A673 (cell line): Measurements from ENCODE around the gene CPT1C. TPM values are rescaled to one million over a fixed set of nuclear protein-coding genes. Genes with fewer than 3 reads are reported as not detected.
A peak's percentile ranks its signal among the peaks of the same experiment; 100 is the strongest.

Source experiments
- BruUV-seq: library from RNA; stranded (reverse); fragments of 400-500 nt; replicated peaks from 2 replicates; lab custom pipeline; 2021; lab: Mats Ljungman, UMichigan
- CTCF ChIA-PET: fragments of 300-600 bp; sonication (Branson Sonifier 250); formaldehyde crosslinking; loops from one replicate; lab custom pipeline; 2022; ENCODE audit warnings: antibody characterized with exemption; lab: Charles Lee
- POLR2A ChIA-PET: fragments of 300-600 bp; sonication (Branson Sonifier 250); formaldehyde crosslinking; loops from one replicate; lab custom pipeline; 2022; ENCODE audit warnings: antibody characterized with exemption; ENCODE audit not compliant: low non-redundant PET; lab: Charles Lee
- DNase-seq: peaks from one replicate; pipeline ENCODE4 v3.0.0-alpha.2; 2015; ENCODE audit warnings: low spot score
- H3K27ac ChIP-seq: fragments of 200-600 bp; sonication (generic); 2 replicates; pipeline ENCODE4 v1.5.1; 2016; ENCODE audit warnings: mixed run types, low read depth, mild to moderate bottlenecking, mixed read lengths, antibody characterized with exemption, low read length; ENCODE audit not compliant: poor library complexity, severe bottlenecking
- H3K27me3 ChIP-seq: fragments of 200-600 bp; sonication (generic); replicated peaks from 2 replicates; pipeline ENCODE4 v1.6.1; 2017; ENCODE audit warnings: mixed run types, low read depth, mild to moderate bottlenecking, mixed read lengths, antibody characterized with exemption, low read length; ENCODE audit not compliant: insufficient read depth, poor library complexity
- H3K36me3 ChIP-seq: fragments of 200-600 bp; sonication (generic); 2 replicates; pipeline ENCODE4 v1.6.1; 2016; ENCODE audit warnings: mixed run types, mild to moderate bottlenecking, mixed read lengths, antibody characterized with exemption, low read length; ENCODE audit not compliant: insufficient read depth, poor library complexity, severe bottlenecking
- H3K4me1 ChIP-seq: fragments of 200-600 bp; sonication (generic); 2 replicates; pipeline ENCODE4 v1.6.1; 2017; ENCODE audit warnings: mixed run types, mild to moderate bottlenecking, mixed read lengths, antibody characterized with exemption, low read length; ENCODE audit not compliant: insufficient read depth, poor library complexity, severe bottlenecking
- H3K4me3 ChIP-seq: fragments of 200-600 bp; sonication (generic); 2 replicates; pipeline ENCODE4 v1.5.1; 2016; ENCODE audit warnings: low read depth, mixed run types, mild to moderate bottlenecking, mixed read lengths, low read length; ENCODE audit not compliant: poor library complexity, severe bottlenecking
- H3K9me3 ChIP-seq: fragments of 200-600 bp; sonication (generic); 2 replicates; pipeline ENCODE4 v1.6.1; 2016; ENCODE audit warnings: mixed run types, low read depth, mild to moderate bottlenecking, mixed read lengths, antibody characterized with exemption, low read length; ENCODE audit not compliant: poor library complexity, severe bottlenecking
- EZH2 ChIP-seq: fragments of 200-600 bp; sonication (generic); IDR thresholded peaks from 2 replicates; pipeline ENCODE4 v1.6.1; 2017; ENCODE audit warnings: borderline replicate concordance, low read depth, mild to moderate bottlenecking, mixed read lengths, antibody characterized with exemption, low read length; ENCODE audit not compliant: poor library complexity, severe bottlenecking
- intact Hi-C: fragments of 100-400 bp; cut with micrococcal nuclease; formaldehyde crosslinking; loops from one replicate; pipeline ENCODE4 v1.10.0; 2022; ENCODE audit not compliant: unreplicated experiment
- total RNA-seq: library from RNA; stranded (reverse); gene quantifications from 2 replicates; pipeline ENCODE4 v1.2.3, GENCODE V29; 2021
- TF ChIP-seq, protein P1 (sequence below): fragments of 300-800, 200-600 bp; sonication (generic); conservative IDR thresholded peaks from 2 replicates; pipeline ENCODE4 v1.5.1; 2017; ENCODE audit warnings: low read depth, mild to moderate bottlenecking, antibody characterized with exemption, low read length, moderate library complexity, mixed read lengths

CPT1C gene
- total RNA-seq, 1 experiment from 2014 or later = 23.3 TPM

DNA sequence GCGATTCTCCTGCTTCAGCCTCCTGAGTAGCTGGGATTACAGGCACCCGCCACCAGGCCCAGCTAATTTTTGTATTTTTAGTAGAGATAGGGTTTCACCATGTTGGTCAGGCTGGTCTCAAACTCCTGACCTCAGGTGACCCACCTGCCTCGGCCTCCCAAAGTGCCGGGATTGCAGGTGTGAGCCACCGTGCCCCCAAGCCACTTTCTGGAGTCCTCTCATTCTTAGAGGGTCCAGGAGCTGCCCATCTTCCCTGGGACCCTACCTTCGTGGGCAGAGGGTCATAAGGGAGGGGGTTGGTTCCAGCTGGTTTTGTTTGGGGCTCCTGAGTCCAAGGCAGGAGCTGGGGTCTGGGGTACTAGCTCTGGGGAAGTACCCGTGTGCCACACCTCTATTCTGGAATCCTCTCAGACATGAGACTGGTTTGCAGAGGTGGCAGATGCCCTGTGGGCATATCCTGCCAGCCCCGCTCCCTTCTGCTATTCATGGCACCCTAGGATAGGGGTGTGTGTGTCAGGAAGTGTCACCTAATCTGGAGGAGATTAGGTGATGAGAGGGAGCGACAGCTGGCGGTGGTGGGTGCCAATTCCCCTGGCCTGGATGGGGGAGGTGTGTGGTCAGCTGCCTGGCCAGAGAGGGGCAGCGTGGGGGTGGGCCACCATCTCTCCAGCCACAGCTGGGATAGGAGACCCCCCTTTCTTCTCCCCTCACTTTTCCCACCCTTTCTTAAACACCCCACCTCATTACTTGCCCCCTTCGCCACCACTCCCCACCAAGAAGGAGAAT, 11.7 kb upstream of the CPT1C start:
- BruUV-seq = no TSS peak
- ChIA-PET CTCF (interaction anchor here (0.5 to 1.2 kb wide), 4 partner anchors 11 to 411 kb away, joined by 3 to 5 read pairs (median 5); partner anchors contain the start of gene ADM5), POLR2A (no interaction called here)
- H3K4me3 ChIP-seq = peak overlapping the region; percentile 81
- TF ChIP-seq, protein P1, sequence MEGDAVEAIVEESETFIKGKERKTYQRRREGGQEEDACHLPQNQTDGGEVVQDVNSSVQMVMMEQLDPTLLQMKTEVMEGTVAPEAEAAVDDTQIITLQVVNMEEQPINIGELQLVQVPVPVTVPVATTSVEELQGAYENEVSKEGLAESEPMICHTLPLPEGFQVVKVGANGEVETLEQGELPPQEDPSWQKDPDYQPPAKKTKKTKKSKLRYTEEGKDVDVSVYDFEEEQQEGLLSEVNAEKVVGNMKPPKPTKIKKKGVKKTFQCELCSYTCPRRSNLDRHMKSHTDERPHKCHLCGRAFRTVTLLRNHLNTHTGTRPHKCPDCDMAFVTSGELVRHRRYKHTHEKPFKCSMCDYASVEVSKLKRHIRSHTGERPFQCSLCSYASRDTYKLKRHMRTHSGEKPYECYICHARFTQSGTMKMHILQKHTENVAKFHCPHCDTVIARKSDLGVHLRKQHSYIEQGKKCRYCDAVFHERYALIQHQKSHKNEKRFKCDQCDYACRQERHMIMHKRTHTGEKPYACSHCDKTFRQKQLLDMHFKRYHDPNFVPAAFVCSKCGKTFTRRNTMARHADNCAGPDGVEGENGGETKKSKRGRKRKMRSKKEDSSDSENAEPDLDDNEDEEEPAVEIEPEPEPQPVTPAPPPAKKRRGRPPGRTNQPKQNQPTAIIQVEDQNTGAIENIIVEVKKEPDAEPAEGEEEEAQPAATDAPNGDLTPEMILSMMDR = no peak
- TF ChIP-seq EZH2 = no peak
- H3K36me3 ChIP-seq = peaks cover 30% of the 10 kb centered on the region
- intact Hi-C loops = loop anchor here (5.0 kb wide), 2 partner anchors 87 to 107 kb away; partner anchors contain the start of gene PRR12
- H3K27ac ChIP-seq = peak overlapping the region; percentile 57
- H3K27me3 ChIP-seq = no peaks in the 10 kb centered on the region
- DNase-seq = no peak
- H3K9me3 ChIP-seq = no peaks in the 10 kb centered on the region
- H3K4me1 ChIP-seq = peaks cover 29% of the 10 kb centered on the region

DNA sequence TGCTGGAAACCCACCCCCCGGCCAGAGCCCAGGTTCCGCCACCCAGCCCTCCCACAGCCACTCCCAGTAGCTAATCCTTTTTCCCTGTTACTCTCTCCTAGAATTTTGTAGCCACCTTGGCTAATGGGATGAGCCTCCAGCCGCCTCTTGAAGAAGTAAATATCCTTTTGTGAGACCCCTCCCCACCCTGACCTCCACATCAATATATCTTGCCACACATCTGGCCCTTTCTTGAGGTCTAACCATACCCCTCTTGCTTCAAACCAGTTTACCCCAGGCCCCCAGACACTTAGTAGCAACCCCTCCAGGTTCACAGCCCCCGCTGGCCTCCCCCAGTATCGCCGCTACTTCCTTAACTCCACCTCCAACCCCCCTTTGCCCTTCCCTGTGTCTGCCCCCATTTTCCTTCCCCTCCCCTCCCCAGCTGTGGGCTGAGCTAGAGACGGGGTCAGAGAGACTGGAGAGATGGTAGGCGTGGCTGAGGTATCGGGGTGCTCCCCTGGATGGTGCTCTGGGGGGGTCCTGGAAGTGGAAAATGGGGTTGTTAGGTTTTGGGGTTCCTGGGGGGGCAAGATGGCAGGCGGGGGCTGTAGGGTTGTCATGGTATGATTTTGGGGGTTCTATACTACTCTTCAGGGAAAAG, 11.0 kb upstream of the CPT1C start:
- CTCF ChIA-PET = interaction anchor here (0.6 to 1.2 kb wide), 4 partner anchors 10 to 176 kb away, joined by 3 to 9 read pairs (median 5); partner anchors contain the start of gene ADM5
- H3K36me3 ChIP-seq = peaks cover 38% of the 10 kb centered on the region

More for the DNA sequence above, 11.0 kb upstream of the CPT1C start:
- intact Hi-C loops = loop anchor here (5.0 kb wide), 2 partner anchors 88 to 108 kb away; partner anchors contain the start of gene PRR12
- Histone ChIP-seq H3K9me3 (no peaks in the 10 kb centered on the region), H3K27ac (peak overlapping the region; percentile 57), H3K27me3 (no peaks in the 10 kb centered on the region), H3K4me3 (peak overlapping the region; percentile 81), H3K4me1 (peaks cover 29% of the 10 kb centered on the region)
- TF ChIP-seq, protein P1 = no peak
- TF ChIP-seq EZH2 = no peak
- POLR2A ChIA-PET = no interaction called here
- BruUV-seq = no TSS peak
- no peak for DNase-seq
